Measurements from ENCODE around the gene CASP2.

The CASP2 gene

DNA sequence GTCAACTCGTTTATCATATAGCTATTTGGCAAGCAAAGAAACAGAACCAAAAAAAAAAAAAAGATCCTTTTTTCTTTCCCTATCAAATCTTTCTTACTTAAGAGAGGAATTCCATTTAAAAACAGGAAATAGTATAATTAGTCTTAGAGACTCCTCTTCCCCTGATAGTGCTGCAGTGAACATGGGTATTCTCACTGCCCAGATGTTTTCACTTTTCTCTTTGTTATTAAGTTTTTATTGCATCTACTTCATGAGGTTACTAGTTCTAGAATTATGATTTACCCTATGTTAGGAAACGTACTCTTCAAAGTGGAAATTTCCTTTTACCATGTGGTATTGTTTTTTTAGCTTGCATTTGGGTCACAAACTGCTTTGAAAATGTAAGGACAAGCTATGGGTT is 8.5 kb downstream of the CASP2 start:
- Histone ChIP-seq H3K27ac (ENCODE audit: low read length) (no peak overlapping the region), H3K9me3 (ENCODE audit: control insufficient read depth in 1 of 2, low read length in 2 of 2) (no peaks in the 10 kb centered on the region), H3K4me3 (ENCODE audit: low read depth in 1 of 2, low read length in 2 of 2) (no peak overlapping the region), H3K36me3 (ENCODE audit: control insufficient read depth in 1 of 2, insufficient read depth in 2 of 2, low read length in 2 of 2) (peaks cover 68 to 75% of the 10 kb centered on the region in 2 donors), H3K27me3 (ENCODE audit: low read depth, low read length) (no peaks in the 10 kb centered on the region), H3K4me1 (ENCODE audit: control insufficient read depth in 1 of 2, insufficient read depth in 2 of 2, low read length in 2 of 2) (peaks cover 0 to 6% of the 10 kb centered on the region in 2 donors)

DNA sequence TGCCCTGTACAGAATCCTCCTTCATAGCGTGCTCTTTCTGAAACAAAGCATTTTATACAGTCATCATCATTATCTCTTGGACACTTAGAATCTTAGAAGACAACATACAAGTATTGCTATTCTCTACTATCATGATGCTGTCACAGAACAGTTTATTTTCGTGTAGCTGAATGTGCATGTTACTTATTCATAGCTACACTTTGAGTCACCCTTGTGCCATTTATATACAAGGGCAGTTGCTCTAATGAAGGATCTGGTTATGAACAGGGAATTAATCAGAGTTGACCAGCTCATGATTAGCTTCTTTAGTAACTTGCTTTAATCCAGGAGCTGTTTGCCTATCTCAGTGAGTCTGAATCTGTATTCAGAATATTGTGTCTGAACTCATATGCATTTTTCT is 11.2 kb downstream of the CASP2 start:
- Histone ChIP-seq H3K4me1 (ENCODE audit: control insufficient read depth in 1 of 2, insufficient read depth in 2 of 2, low read length in 2 of 2) (peaks cover 0 to 6% of the 10 kb centered on the region in 2 donors), H3K36me3 (ENCODE audit: control insufficient read depth in 1 of 2, insufficient read depth in 2 of 2, low read length in 2 of 2) (peaks cover 68 to 75% of the 10 kb centered on the region in 2 donors), H3K27me3 (ENCODE audit: low read depth, low read length) (no peaks in the 10 kb centered on the region), H3K4me3 (ENCODE audit: low read depth in 1 of 2, low read length in 2 of 2) (no peak overlapping the region), H3K9me3 (ENCODE audit: control insufficient read depth in 1 of 2, low read length in 2 of 2) (no peaks in the 10 kb centered on the region), H3K27ac (ENCODE audit: low read length) (no peak overlapping the region)

DNA sequence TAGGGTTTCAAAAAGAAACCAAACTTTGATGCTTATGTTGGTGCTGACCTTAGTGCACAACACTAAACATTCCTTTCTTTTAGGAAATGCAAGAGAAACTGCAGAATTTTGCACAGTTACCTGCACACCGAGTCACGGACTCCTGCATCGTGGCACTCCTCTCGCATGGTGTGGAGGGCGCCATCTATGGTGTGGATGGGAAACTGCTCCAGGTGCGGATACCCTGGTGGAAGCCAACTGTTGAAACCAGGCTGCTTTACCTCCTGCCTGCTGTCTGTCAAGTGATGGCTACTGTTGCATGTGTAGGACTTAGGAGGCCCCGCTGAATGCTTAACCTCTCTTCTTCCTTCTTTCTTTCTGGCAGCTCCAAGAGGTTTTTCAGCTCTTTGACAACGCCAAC is 11.7 kb downstream of the CASP2 start:
- Histone ChIP-seq H3K9me3 (ENCODE audit: control insufficient read depth in 1 of 2, low read length in 2 of 2) (no peaks in the 10 kb centered on the region), H3K4me1 (ENCODE audit: control insufficient read depth in 1 of 2, insufficient read depth in 2 of 2, low read length in 2 of 2) (peaks cover 0 to 6% of the 10 kb centered on the region in 2 donors), H3K36me3 (ENCODE audit: control insufficient read depth in 1 of 2, insufficient read depth in 2 of 2, low read length in 2 of 2) (peaks cover 69 to 75% of the 10 kb centered on the region in 2 donors), H3K27me3 (ENCODE audit: low read depth, low read length) (no peaks in the 10 kb centered on the region), H3K4me3 (ENCODE audit: low read depth in 1 of 2, low read length in 2 of 2) (no peak overlapping the region), H3K27ac (ENCODE audit: low read length) (no peak overlapping the region)

DNA sequence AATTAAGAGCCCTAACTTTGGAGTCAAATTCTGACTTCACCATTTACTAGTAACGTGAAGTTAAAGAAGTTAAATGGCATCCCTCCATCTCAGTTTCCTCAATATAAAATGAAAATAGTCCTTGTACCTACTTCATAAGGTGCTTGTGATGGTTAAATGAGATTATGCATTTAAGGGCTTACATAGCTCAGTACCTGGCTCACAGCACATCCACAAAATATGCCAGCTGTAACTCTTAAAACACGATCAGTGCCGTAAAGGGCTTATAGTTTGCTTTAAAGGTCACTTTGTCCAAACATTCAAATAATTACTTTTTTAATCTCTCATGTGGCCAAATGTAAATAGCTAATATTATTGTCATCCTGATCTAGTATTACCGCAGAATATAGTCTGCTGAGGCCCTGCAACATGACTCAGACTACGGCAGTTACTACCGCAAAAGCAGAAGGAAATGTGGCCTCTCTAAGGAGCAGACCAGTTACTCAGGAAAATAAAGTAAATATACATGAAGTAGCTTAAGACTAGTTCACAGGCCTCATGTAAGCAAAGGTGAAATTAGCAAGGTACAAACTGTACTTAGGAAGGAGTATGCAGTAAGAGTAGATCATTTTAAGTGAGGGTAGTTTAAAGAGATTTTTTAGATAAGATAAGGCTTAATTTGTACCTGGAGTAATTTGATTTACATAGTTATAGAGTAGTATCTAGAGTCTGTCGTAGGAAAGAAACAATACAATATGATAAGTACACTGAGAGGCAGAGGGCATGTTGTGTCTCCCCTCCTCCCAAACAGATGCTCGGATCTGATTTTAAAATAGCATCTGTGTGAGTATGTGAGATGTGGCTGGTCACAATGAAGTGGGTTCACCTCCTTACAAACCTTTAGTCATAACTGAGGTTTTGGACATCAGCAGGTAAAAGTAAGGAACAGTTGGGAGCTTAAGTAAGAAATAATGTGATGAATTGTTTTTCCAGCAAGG is 13.1 kb downstream of the CASP2 start:
- H3K36me3 ChIP-seq (ENCODE audit: control insufficient read depth in 1 of 2, insufficient read depth in 2 of 2, low read length in 2 of 2): peaks cover 64 to 72% of the 10 kb centered on the region in 2 donors
- no peaks in the 10 kb centered on the region for H3K9me3 ChIP-seq (ENCODE audit: control insufficient read depth in 1 of 2, low read length in 2 of 2)
- no peak overlapping the region for H3K27ac ChIP-seq (ENCODE audit: low read length)

GRCh38 chr7:143303733-143304132 is 15.6 kb downstream of the CASP2 start:
- Histone ChIP-seq H3K9me3 (ENCODE audit: control insufficient read depth in 1 of 2, low read length in 2 of 2) (no peaks in the 10 kb centered on the region), H3K4me3 (ENCODE audit: low read depth in 1 of 2, low read length in 2 of 2) (no peak overlapping the region), H3K27me3 (ENCODE audit: low read depth, low read length) (no peaks in the 10 kb centered on the region), H3K27ac (ENCODE audit: low read length) (no peak overlapping the region), H3K4me1 (ENCODE audit: control insufficient read depth in 1 of 2, insufficient read depth in 2 of 2, low read length in 2 of 2) (peaks cover 0 to 6% of the 10 kb centered on the region in 2 donors), H3K36me3 (ENCODE audit: control insufficient read depth in 1 of 2, insufficient read depth in 2 of 2, low read length in 2 of 2) (peaks cover 69 to 82% of the 10 kb centered on the region in 2 donors)

More for the DNA sequence above, 13.1 kb downstream of the CASP2 start:
- no peaks in the 10 kb centered on the region for H3K27me3 ChIP-seq (ENCODE audit: low read depth, low read length)
- peaks cover 0 to 6% of the 10 kb centered on the region in 2 donors for H3K4me1 ChIP-seq (ENCODE audit: control insufficient read depth in 1 of 2, insufficient read depth in 2 of 2, low read length in 2 of 2)
- H3K4me3 ChIP-seq (ENCODE audit: low read depth in 1 of 2, low read length in 2 of 2): no peak overlapping the region

DNA sequence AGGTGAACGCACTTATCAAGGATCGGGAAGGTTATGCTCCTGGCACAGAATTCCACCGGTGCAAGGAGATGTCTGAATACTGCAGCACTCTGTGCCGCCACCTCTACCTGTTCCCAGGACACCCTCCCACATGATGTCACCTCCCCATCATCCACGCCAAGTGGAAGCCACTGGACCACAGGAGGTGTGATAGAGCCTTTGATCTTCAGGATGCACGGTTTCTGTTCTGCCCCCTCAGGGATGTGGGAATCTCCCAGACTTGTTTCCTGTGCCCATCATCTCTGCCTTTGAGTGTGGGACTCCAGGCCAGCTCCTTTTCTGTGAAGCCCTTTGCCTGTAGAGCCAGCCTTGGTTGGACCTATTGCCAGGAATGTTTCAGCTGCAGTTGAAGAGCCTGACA is 16.8 kb downstream of the CASP2 start:
- peaks cover 0 to 6% of the 10 kb centered on the region in 2 donors for H3K4me1 ChIP-seq (ENCODE audit: control insufficient read depth in 1 of 2, insufficient read depth in 2 of 2, low read length in 2 of 2)
- no peak overlapping the region for H3K4me3 ChIP-seq (ENCODE audit: low read depth in 1 of 2, low read length in 2 of 2)
- no peaks in the 10 kb centered on the region for H3K27me3 ChIP-seq (ENCODE audit: low read depth, low read length)
- no peak overlapping the region for H3K27ac ChIP-seq (ENCODE audit: low read length)
- H3K9me3 ChIP-seq (ENCODE audit: control insufficient read depth in 1 of 2, low read length in 2 of 2): no peaks in the 10 kb centered on the region
- peaks cover 61 to 78% of the 10 kb centered on the region in 2 donors for H3K36me3 ChIP-seq (ENCODE audit: control insufficient read depth in 1 of 2, insufficient read depth in 2 of 2, low read length in 2 of 2)

- Histone ChIP-seq H3K4me3 (ENCODE audit: low read depth in 1 of 2, low read length in 2 of 2) (no peak overlapping the region), H3K4me1 (ENCODE audit: control insufficient read depth in 1 of 2, insufficient read depth in 2 of 2, low read length in 2 of 2) (peaks cover 0 to 5% of the 10 kb centered on the region in 2 donors), H3K27ac (ENCODE audit: low read length) (no peak overlapping the region), H3K27me3 (ENCODE audit: low read depth, low read length) (no peaks in the 10 kb centered on the region), H3K36me3 (ENCODE audit: control insufficient read depth in 1 of 2, insufficient read depth in 2 of 2, low read length in 2 of 2) (peaks cover 55 to 71% of the 10 kb centered on the region in 2 donors), H3K9me3 (ENCODE audit: control insufficient read depth in 1 of 2, low read length in 2 of 2) (no peaks in the 10 kb centered on the region)
These were observed 17.4 kb downstream of the CASP2 start for GRCh38 chr7:143305423-143306070.

- Histone ChIP-seq H3K27me3 (ENCODE audit: low read depth, low read length) (no peaks in the 10 kb centered on the region), H3K36me3 (ENCODE audit: control insufficient read depth in 1 of 2, insufficient read depth in 2 of 2, low read length in 2 of 2) (peaks cover 33 to 47% of the 10 kb centered on the region in 2 donors), H3K4me3 (ENCODE audit: low read depth in 1 of 2, low read length in 2 of 2) (no peak overlapping the region), H3K4me1 (ENCODE audit: control insufficient read depth in 1 of 2, insufficient read depth in 2 of 2, low read length in 2 of 2) (no peaks in the 10 kb centered on the region), H3K27ac (ENCODE audit: low read length) (no peak overlapping the region), H3K9me3 (ENCODE audit: control insufficient read depth in 1 of 2, low read length in 2 of 2) (no peaks in the 10 kb centered on the region)
These were observed 20.5 kb downstream of the CASP2 start for GRCh38 chr7:143308632-143309031.

DNA sequence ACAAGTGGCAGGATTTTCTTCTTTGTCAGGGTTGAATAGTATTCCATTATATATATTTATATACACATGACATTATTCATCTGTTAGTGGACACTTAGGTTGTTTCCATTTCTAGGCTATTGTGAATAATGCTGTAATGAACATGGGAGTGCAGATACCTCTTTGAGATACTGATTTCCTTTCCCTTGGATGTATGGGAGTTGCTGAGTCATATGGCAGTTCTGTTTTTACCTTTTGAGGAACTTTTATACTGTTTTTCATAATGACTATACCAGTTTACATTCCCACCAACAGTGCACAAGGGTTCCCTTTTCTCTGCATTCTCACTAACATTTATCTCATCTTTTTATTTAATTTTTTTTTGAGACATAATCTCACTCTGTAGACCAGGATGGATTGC is 26.0 kb downstream of the CASP2 start:
- Histone ChIP-seq H3K27me3 (ENCODE audit: low read depth, low read length) (no peaks in the 10 kb centered on the region), H3K4me3 (ENCODE audit: low read depth in 1 of 2, low read length in 2 of 2) (no peak overlapping the region), H3K27ac (ENCODE audit: low read length) (no peak overlapping the region), H3K4me1 (ENCODE audit: control insufficient read depth in 1 of 2, insufficient read depth in 2 of 2, low read length in 2 of 2) (no peaks in the 10 kb centered on the region), H3K36me3 (ENCODE audit: control insufficient read depth in 1 of 2, insufficient read depth in 2 of 2, low read length in 2 of 2) (no peaks in the 10 kb centered on the region), H3K9me3 (ENCODE audit: control insufficient read depth in 1 of 2, low read length in 2 of 2) (no peaks in the 10 kb centered on the region)

DNA sequence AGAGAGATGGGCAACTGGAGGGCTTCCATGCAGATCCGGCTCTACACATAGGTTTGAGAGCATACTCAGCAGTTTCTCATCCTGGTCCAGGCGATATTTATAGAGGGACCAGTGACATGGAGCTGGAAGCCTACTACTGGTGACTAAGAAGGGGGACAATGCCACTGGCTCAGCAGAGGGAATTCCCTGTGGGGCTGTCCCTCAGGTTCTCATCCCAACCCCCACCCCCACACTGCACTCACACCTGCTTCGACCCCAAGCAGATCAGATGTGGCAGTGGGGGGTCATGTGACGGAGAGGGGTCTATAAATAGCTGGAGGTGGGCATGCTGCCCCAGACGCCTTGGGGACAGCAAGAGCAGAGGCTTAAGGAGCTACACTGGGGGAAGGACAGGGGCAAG is 27.6 kb downstream of the CASP2 start, which contains the start of gene CLCN1:
Gene CLCN1, plus strand, starts transcription at position 336 of the 400 bp plus-strand sequence. CDS start 102 bp downstream, outside the sequence.
- H3K27ac ChIP-seq (ENCODE audit: low read length): no peak within 1 kb of the TSS
- H3K9me3 ChIP-seq (ENCODE audit: control insufficient read depth in 1 of 2, low read length in 2 of 2): no peaks in the 10 kb centered on the region
- no peak within 1 kb of the TSS for H3K4me3 ChIP-seq (ENCODE audit: low read depth in 1 of 2, low read length in 2 of 2)
- no peaks in the 10 kb centered on the region for H3K36me3 ChIP-seq (ENCODE audit: control insufficient read depth in 1 of 2, insufficient read depth in 2 of 2, low read length in 2 of 2)
- H3K4me1 ChIP-seq (ENCODE audit: control insufficient read depth in 1 of 2, insufficient read depth in 2 of 2, low read length in 2 of 2): no peaks in the 10 kb centered on the region
- H3K27me3 ChIP-seq (ENCODE audit: low read depth, low read length): no peaks in the 10 kb centered on the region

DNA sequence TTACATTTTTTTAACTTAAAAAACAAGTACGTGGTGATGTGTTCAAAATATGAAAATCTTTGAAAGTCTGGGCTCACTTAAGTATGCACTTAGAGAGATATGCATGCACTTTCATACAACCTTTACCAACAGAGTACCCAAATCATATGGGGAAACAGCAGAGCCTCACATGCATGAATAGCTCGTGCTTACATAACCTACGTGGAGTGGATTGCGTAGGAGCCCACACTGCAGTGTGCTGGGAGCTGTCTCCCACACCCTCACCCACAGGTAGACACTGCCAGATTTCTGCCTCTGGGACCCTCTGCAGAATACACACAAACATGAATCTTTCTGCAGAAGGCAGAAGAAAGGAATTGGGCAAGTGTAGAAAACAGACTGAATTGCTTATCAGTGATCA is 28.3 kb downstream of the CASP2 start:
- H3K4me1 ChIP-seq (ENCODE audit: control insufficient read depth in 1 of 2, insufficient read depth in 2 of 2, low read length in 2 of 2): no peaks in the 10 kb centered on the region
- H3K36me3 ChIP-seq (ENCODE audit: control insufficient read depth in 1 of 2, insufficient read depth in 2 of 2, low read length in 2 of 2): no peaks in the 10 kb centered on the region
- H3K9me3 ChIP-seq (ENCODE audit: control insufficient read depth in 1 of 2, low read length in 2 of 2): no peaks in the 10 kb centered on the region
- H3K27ac ChIP-seq (ENCODE audit: low read length): no peak overlapping the region
- no peak overlapping the region for H3K4me3 ChIP-seq (ENCODE audit: low read depth in 1 of 2, low read length in 2 of 2)
- no peaks in the 10 kb centered on the region for H3K27me3 ChIP-seq (ENCODE audit: low read depth, low read length)
